HG02970 (cell line): ENCODE data around the gene C10orf67.
"Not testable (repeated sequence)": the region's sequence is repeated elsewhere in the genome, so short reads cannot be mapped to it uniquely, and the experiment has no call there.

ENCODE experiments used
- ATAC-seq: cut with Tn5 transposase; IDR thresholded peaks from one replicate; pipeline ENCODE4 v1.9.1; 2021; ENCODE audit warnings: mild to moderate bottlenecking, moderate library complexity, moderate number of reproducible peaks; ENCODE audit not compliant: unreplicated experiment, low FRiP score

The C10orf67 gene

DNA sequence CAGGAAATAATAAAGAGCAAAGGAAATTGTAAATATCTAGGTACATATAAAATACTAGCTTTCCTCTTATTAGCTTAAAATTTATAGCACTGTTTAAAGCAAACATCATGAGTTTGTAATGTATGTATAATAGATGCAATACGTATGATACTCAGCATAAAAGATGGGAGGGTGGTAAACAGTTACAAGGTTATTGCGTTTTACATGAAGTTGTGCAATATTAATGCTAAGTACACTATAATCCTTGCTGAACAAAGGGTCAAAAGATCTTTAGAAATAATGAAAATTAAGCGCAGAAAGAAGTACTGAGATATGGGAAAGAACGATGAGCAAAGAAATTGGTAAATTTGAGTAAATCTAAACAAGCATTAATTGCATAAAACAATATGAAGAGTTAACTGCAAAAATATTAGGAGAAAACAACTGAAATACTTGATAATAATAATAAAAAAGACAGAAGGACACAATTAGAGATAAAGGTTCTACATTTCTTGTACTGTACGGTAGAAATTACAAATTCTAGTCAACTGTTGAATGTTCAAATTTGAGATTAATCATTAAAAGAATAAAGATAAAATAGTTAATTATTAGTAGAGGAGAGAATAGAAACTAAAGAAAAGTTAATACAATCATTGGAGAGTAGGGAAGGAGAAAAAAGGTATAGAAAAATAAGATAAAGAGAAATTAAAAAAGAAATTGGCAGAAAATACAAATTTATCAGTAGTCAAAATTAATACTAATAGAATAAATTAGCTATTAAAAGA is 17.9 kb downstream of the C10orf67 start:
- no peak for ATAC-seq

DNA sequence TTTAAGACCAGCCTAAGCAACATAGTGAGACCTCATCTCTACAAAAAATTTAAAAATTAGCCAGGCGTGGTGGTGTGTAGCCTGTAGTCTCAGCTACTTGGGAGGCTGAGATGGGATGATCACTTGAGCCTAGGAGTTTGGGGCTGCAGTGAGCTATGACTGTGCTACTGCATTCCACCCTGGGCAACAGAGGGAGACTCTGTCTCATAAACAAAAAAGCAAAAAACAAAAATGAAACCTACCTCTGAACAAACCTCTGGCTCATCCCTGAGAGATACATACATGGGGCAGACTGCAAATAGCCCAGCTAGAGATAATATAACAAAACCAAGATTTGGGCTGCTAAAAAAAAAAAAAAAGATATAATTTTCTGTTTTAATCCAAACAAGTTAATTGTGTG is 19.5 kb downstream of the C10orf67 start:
- ATAC-seq = no peak

DNA sequence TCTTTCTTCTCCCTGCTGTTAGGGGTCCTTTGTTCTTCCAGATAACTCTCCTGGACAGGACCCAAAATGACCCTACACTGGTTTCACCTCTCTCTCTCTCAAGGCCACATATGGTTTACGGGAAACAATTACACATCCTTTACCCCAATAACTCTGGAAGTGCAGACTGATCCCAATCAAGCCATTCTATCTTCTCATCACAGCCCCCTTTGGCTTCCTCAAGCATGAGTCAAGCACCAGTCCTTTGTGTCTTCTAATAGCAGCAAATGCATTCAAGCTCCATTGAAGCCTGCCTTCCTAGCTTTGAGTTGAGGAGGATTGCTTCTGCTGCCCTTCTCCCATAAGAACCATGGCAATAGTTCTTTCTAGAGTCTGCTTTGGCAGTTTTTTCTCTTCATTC is 20.2 kb downstream of the C10orf67 start:
- no peak for ATAC-seq

DNA sequence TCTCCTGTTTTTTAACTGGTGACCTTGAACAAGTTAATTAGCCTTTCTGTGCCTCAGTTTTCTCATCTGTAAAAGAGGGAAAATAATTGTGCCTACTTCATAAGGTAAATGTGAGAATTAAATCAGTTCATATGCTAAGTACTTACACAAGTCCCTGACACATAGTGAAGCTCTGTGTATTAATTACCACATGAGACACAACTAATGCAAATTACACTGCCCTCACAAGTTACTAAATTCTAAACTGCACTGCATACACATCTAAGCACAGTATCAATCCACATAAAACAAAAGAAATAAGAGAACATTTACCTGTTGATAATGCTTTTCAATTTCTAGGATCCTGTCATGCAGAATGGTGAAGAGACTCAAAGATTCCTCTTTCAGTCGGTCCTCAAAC is 22.5 kb downstream of the C10orf67 start:
- no peak for ATAC-seq

DNA sequence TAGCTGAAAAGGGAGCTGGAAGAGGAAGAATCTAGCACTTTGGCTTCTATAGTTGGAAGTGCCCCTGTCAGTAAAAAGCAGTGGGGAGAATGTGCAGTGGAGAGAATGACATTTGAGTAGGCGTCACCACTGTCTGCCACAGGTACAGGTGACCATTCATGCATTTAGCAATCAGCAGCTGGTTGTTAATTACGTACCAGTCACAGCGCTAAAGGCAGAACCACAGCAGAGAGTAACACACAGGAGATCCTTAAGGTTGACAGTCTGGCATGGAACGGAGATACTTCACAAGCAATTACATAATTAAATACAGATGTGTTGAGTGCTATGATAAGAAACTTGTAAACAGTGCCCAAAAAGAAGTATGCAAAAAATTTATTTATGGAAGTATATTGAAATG is 24.8 kb downstream of the C10orf67 start:
- no peak for ATAC-seq

DNA sequence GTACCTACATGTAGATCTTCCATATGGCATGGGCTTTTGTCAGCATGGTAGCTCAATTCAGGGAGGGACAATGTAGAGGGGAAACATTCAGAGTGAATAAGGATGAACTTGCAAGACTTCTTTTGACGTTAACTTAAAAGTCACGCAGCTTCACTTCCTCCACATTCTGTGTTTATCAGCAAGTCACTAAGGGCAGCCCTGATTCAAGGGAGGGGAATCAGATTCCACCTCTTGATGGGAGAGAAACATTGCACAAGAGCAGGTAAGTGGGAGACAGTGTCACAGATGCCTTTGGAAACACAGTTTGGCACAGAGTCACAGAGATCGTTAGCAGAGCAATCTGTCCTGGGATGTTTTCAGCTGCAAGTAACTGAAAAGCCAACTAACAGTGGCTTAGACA is 26.2 kb downstream of the C10orf67 start:
- ATAC-seq = no peak

DNA sequence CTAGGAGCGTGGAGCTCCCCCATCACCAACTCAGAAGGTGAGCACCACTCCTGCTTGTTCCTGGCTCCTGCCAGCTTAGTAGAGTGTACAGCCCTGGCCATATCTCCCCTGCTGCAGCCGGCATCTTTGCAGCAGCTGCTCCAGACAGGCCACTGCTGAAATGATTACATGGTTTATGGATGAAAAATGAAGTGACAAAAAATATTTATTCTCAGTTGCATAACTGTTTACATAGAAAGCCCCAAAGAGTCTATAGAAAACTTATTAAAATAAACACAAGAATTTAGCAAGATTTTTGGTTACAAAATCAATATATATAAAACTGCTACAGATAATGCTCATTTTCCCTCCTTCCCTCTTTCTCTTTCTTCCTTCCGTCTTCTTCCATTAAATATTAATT is 27.2 kb downstream of the C10orf67 start:
- ATAC-seq = no peak

DNA sequence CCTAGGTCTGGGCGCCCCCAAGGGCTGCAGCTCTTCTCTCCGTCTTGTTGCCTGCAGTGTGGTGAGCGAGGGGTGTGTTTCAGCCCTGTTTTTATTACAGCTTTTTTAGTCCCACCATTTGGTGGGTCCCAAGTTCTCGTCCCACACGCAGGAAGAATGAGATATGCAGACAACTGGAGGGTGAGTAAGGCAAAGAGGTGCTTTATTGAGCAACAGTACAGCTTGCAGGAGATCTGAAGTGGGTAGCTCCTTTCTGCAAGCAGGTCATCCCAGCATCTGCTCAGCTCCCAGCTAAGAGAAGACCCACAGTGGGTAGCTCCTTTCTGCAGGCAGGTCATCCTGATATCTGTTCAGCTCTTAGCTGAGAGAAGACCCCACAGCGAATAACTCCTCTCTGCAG is 28.2 kb downstream of the C10orf67 start:
- ATAC-seq = no peak

DNA sequence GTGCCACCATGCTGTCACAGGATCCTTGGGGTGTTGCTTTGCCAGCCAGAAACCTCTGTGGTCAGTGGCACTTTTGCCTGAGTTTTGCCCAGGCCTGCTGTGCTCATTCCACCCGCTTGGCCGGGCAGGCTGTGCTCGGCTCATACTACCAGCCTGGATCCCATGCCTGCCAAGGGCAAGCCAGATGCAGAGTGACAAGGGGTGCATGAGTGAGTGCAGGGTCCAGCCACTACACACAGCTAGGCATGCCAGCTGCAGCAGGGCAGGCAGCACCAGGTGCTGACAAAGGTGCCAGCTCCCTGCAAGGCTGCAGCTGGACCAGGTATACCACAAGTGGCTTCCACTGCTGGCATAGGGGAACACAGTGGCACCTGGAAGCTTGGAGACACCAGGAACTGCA is 28.6 kb downstream of the C10orf67 start:
- no peak for ATAC-seq

DNA sequence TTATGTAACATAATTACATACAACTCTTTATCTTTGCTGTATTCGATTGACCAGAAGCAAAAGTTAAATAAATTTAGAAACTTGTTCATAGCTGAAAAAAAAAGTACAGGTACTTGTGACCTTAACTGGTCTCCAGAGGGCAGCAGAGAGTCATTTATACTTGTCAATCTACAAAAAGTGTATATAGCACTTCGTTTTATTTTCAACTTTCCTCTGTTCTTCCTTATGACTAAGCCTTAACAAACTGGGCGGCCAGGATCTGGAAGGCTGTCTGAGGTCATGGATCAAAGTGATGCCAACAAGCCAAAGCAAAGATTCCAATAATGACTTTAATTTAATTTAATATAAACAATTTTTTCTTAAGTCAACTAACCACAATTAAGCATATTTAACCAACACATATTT is 29.8 kb downstream of the C10orf67 start:
- no peak for ATAC-seq

DNA sequence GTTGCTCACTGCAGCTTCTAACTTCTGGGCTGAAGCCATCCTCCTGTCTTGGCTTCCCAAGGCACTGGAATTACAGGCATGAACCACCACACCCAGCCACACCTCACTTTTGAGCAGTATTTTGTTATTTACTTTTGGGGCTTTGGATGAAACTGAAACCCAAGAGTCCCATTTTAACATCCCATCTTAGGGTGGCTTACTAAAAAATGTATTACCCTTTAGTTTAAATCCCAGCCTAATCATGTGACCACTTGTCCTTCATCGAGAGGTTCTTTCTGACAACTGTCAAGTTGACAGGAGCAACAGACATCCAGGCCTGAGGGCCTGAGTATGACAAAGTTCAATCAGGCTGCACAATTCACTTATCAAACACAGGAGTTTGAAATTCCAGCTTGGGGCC is 33.6 kb downstream of the C10orf67 start:
- no peak for ATAC-seq

DNA sequence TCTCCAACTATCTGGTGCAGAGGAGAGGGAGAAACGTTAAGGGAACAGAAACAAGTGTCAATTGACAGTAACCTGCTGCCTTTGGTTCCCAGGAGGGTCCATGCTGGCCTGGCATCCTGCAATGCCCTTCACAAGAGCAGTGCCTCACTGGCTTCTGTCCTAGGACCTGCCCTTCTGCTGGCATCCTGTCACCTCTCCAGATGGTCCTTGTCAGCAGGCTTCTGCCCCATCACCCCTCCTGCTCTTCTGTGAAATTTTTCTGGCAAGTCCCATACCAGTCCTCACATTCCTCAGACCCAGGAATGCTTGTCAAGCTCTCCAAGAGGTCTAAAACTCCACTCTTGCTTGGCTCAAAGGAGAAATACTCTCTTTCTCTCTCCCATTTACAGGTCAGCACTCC is 34.2 kb downstream of the C10orf67 start:
- no peak for ATAC-seq

DNA sequence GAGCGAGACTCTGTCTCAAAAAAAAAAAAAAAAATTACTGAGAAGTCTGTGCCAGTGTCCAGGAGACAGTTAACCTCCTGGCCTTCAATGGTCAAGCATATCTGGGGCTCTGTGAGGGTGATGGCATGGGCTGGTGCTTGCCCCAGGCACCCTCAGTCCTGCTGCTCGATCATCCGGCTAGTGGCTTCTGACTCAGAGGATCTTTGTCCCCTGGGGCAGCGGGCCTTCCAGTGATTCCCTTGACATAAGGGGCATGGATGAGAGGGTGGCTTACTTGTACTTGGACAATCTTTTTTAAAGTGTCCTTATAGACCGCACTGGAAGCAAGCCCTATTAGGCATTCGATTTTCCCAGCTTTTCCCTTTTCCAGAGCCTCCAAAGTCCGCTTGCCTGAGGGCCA is 44.6 kb downstream of the C10orf67 start:
- not testable (repeated sequence) for ATAC-seq

DNA sequence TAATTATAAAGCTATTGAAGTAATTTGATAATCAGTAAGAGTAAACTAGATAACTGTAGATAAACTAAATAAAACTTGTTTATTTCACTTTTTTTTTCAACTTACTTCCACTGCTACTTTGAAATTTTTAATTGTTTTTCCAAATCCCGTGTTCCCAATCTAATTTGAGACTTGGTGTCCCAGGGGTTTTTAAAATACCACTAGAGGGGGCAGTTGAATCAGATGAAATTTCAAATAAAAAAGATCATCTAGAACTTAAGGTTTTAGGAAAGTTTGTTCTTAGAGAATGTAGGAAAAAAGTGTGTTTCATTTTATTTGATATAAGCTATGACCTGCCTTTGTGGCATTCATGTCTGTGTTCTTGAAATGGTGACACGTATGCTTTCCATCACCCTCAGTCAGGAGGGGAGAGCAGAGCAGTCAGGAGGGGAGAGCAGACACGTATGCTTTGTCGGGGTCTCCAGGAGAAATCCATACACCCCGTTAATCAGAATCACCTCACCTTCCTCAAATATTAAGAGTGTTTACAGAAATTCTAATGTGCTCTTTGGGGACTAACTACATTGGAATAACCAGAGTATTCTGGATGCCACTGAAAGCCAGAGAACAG is 49.9 kb downstream of the C10orf67 start:
- ATAC-seq = no peak

DNA sequence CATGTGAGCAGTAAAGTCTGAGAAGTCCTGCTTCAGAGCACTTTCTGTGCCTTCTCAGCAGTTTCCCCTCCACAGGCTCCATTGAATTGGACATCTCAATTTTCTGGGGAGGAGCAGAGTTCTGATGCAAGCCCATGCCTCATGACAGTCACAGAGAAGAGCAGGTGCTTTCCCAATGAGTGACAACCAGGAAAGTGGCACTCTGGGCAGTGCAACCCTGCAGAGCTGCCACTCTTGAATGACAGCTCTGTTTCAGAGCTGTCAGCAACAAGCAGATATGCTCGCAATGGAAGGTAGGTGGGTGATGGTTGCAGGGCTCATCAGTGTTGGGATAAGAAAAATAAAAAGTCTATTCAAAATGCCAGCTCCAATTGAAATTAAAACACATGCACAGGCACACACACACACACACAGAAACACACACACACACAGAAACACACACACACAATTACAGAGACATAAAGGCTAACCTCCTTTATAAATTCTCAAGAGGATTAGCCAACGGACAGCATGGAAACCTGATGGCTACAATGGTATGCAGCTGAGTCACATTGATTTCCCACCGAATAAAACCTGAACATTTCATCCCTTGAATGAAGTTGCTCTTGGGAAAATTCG is 50.5 kb downstream of the C10orf67 start:
- no peak for ATAC-seq

DNA sequence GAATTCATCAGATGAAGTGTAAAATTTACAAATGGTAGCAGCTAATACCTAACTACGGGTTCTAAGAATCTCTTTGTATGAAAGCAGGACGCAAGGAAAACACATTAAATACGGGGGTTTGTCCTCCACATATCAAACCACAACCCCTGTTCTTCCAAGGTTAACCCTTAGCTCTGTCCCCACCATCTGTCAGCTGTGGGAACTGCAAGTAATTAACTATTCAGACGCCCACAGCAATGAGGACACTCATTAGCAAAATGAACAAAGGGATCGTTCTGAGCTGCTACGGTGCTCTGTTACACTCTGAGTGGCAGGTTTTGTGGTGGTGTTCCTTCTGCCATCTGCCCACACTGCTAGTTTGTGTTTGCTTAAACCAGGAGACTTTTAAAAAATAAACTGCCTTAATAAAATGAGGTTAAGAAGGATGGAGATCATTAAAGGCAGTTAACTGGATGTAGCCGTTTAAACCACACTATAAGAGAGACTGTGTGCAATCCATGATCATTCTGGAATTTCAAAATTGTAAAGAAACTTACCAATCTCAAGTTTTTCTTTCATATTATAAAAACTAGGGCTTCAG is 51.4 kb downstream of the C10orf67 start:
- ATAC-seq = peak; percentile 85

DNA sequence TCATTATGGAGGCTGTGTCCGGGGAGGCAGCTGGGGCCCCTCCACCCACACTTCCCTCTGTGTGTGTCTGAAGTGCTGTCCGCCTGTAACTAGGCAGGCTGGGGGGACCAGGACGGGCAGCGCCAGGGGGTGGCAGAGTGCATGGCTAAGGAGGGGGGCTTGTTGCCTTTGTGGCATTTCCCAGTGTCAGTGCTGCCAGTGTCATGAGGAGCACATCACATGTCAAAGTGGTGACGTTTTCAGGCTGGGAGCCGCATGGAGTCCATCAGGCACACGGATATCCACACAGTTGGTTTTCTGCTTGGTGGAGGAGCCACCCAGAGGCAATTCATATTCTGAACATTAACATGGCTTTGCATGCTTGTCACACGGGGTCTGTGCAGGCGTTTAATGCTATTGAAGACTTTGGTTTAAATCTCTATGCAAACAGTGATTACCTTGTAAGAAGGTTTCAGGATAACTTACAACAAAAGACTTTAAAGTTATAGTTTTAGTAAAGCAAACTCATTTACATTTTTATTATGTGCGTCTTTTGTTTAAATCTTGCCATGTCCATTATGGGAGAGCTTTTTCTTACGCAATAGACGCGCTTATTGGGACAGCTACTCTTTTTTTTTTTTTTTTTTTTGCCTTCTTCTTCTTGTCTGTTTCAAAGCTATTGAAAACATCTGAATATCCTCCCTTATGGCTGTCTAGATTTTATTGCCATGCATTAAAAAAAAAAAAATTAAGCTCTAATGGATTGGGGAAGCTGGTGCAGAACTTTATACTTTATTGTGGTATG is 52.9 kb downstream of the C10orf67 start:
- no peak for ATAC-seq

DNA sequence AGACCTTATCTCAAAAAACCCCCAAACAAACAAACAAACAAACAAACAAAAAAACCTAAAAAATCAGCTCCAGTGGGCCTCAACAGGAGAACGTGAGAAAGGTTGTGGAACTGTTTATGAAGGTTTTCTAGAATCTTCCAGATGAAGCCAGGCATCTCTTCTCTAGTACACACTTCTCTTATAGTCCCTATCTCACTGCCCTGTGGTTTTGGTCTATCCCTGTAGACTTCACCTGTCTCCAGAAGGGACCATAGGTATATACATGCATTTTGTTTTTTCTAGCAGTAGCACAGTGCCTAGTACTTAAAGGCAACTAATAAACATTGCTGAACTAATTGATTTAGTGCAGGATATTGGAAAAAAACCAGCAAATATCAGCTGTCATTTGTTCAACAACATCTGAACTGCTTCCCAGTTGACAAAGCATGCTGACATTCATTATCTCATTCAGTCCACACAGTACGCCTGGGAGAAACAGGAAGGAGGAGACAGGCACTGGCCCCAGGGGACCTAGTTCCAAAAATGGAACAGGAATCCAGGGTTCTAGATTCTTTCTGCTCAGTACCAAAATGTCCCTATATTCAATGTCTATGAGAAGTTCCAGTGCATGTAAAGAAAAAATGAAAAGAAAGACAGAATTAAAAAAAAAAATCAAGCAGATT is 59.8 kb downstream of the C10orf67 start:
- ATAC-seq = no peak

DNA sequence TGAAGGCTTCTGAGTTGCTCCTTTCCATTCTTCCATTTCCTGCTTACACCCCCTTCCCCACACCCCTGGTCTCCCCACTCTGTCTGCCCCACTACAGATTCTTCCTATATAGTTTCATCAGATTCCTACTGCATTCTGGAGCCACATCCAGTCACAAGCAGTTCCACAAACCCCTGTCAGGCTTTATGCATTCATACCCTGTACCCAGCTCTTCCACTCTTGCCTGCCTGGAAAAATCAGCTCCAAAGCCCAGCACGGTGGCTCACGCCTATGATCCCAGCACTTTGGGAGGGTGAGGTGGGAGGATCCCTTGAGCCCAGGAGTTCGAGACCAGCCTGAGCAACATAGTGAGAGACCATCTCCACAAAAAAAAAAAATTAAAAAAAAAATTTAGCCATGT is 60.4 kb downstream of the C10orf67 start:
- ATAC-seq = no peak

DNA sequence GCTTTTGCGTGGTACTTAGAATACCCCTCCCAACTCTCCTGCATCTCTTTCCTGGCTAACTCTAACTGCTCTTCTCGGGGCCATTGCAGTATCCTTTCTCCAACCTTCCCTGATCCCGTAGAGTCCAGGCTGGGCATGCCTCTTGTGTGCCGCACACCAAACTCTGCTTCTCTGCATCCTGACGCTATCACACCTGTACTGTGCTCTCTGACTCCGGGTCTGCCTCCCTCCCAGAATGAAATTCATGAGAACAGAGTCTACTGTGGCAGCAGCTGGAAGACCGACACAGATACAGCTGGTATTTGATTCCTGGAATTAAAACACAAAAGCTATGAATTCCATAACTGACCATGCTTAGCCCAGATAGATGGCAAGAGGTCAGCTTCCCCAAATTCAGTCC is 60.9 kb downstream of the C10orf67 start:
- no peak for ATAC-seq
